Type B pancreatic cell (in vitro differentiated cells): ENCODE results near the gene SPIB. TPM values are rescaled to one million over a fixed set of nuclear protein-coding genes. Genes with fewer than 3 reads are reported as not detected.

ENCODE experiments used
- DNase-seq: peaks from one replicate; pipeline ENCODE4 v3.0.0; 2021; ENCODE audit warnings: mixed read lengths; ENCODE audit not compliant: unreplicated experiment; ENCODE audit errors: extremely low spot score
- H3K27ac Mint-ChIP-seq: 2 replicates; pipeline ENCODE4 v1.8.0; 2021; ENCODE audit warnings: mild to moderate bottlenecking, mixed read lengths
- H3K27me3 Mint-ChIP-seq: 2 replicates; pipeline ENCODE4 v1.8.0; 2021; ENCODE audit warnings: mixed read lengths
- H3K36me3 Mint-ChIP-seq: 2 replicates; pipeline ENCODE4 v1.8.0; 2021; ENCODE audit warnings: mixed read lengths
- H3K4me1 Mint-ChIP-seq: one replicate; pipeline ENCODE4 v1.8.0; 2021; ENCODE audit warnings: mixed read lengths; ENCODE audit not compliant: unreplicated experiment
- H3K4me3 Mint-ChIP-seq: 2 replicates; pipeline ENCODE4 v1.8.0; 2021; ENCODE audit warnings: mild to moderate bottlenecking, mixed read lengths
- H3K9me3 Mint-ChIP-seq: 2 replicates; pipeline ENCODE4 v1.8.0; 2021; ENCODE audit warnings: mixed read lengths
- CTCF ChIP-seq: fragments of 200-600 bp; sonication (generic); conservative IDR thresholded peaks from 2 replicates; pipeline ENCODE4 v1.5.0; 2021; ENCODE audit warnings: antibody characterized with exemption, mild to moderate bottlenecking
- total RNA-seq: library from RNA; stranded (reverse); gene quantifications from 2 replicates; pipeline ENCODE4 v1.2.1, GENCODE V29; 2021; ENCODE audit warnings: low replicate concordance

The SPIB gene
- total RNA-seq, 1 donor from 2014 or later, result 2.6 TPM

- no peak for DNase-seq
- Mint-ChIP-seq H3K9me3 (no peaks in the 10 kb centered on the region), H3K27ac (no peak overlapping the region), H3K4me3 (no peak overlapping the region), H3K27me3 (no peaks in the 10 kb centered on the region), H3K4me1 (peaks cover 19% of the 10 kb centered on the region), H3K36me3 (peaks cover 5% of the 10 kb centered on the region)
- TF ChIP-seq CTCF, result no peak
Measured at GRCh38 chr19:50381881-50382729, 36.6 kb upstream of the SPIB start.

DNA sequence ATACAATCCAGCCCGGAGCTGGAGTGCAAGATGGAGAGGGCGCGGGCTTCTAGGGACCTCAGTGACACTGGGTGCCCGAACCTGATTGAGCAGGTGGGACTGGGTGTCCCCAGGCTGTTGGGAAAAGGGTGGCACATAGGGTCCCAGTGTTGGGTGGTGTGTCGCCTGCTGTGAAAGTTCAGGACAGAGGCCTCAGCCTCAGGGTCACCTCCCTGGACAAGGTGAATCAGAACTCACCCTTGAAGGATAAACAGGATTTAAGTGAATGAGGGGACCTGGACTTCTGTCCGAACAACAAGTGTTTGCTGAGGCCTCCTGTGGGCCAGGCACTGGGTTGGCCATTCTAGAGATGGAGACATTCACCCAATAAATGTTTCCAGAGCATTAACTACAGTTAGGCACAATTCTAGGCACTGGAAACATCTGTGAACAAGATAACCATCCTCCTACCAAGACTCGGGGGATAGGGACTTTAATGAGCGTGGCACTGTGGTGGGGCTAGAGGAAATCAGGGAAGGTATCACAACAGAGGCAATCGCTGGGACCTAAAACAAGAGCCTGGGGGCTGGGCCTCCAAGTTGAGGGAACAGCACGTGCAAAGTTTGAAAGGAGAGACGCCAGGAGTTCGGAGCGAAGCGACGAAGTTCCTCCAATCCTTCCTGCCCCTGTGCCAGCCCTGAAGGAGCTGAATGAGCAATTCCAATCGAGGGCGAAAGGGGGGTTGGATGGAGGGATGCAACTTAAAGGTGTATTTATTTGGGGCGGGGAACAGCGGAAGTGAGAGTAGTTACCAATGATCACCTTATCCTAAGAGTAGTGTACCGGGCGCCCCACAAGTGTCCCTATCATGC, 35.5 kb upstream of the SPIB start:
- H3K4me3 Mint-ChIP-seq, result peak overlapping the region; percentile 98
- DNase-seq, result no peak
- H3K9me3 Mint-ChIP-seq, result no peaks in the 10 kb centered on the region
- peak overlapping the region; percentile 97 for H3K27ac Mint-ChIP-seq
- no peak for TF ChIP-seq CTCF
- H3K27me3 Mint-ChIP-seq, result no peaks in the 10 kb centered on the region
- peaks cover 23% of the 10 kb centered on the region for H3K4me1 Mint-ChIP-seq
- H3K36me3 Mint-ChIP-seq, result peaks cover 9% of the 10 kb centered on the region

DNA sequence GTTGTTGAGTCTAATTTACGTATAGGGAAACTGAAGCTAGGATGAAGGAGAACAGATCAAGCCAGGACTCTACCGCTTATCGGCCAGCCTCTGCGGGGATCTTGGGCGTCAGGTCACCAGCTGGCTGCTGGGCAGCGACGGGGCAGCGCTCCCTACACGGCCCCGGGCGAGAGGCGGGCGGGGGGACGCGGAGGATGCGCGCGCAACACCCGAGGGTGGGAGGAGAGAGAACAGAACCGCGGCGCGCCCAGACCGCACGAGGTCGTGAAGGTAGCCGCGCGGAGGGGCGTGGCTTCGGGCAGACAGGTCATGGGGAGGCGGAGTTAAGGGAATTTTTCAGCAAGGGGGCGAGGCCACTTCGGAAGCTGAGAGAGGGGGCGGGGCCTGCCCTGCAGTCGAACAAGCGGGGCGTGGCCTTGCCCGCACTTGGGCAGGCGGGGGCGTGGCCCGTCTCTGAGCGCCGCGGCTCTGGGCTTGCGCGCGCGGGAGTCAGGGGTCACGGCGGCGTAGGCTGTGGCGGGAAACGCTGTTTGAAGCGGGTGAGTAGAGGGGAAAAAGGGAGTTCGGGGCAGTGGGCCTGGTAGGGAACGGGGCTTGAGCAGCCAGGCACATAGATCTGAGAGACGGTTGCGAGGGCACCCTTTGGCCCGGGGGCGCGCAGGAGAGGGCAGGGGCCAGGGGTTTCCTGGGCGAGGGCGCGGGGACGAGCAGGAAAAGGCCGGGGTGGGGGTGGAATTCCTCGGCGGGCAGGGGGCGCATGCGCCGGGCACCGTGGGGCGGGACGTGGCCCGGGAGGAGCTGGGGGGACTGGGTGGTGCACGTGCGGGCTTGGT, 34.7 kb upstream of the SPIB start, which contains the start of gene POLD1:
POLD1 (plus strand) TSS at position 496 of the 833 bp plus-strand sequence. CDS start 14,505 bp downstream, outside the sequence.
- Mint-ChIP-seq H3K27me3 (no peaks in the 10 kb centered on the region), H3K36me3 (peaks cover 8% of the 10 kb centered on the region), H3K4me3 (peak within 1 kb of the TSS; percentile 98), H3K27ac (peak within 1 kb of the TSS; percentile 97), H3K9me3 (no peaks in the 10 kb centered on the region), H3K4me1 (peaks cover 23% of the 10 kb centered on the region)
- peak; percentile 99 for DNase-seq
- TF ChIP-seq CTCF, result no peak

- Mint-ChIP-seq H3K27me3 (no peaks in the 10 kb centered on the region), H3K9me3 (no peaks in the 10 kb centered on the region), H3K36me3 (peaks cover 4% of the 10 kb centered on the region), H3K27ac (peak overlapping the region; percentile 97), H3K4me1 (peaks cover 23% of the 10 kb centered on the region), H3K4me3 (peak overlapping the region; percentile 98)
- no peak for DNase-seq
- no peak for TF ChIP-seq CTCF
Measured at GRCh38 chr19:50384685-50385535, 33.8 kb upstream of the SPIB start.
